Stimulated activated naive CD8-positive, alpha-beta T cell treated with anti-CD3 and anti-CD28 coated beads, Interleukin-15, amount 100 ng/mL, for 72 hours (primary cell): ENCODE results near the gene ACTG1.
A peak's percentile ranks its signal among the peaks of the same experiment; 100 is the strongest.

Source experiments
- ATAC-seq: fragments of 150-1000 bp; cut with Tn5 transposase; 2 replicates; pipeline ENCODE4 v1.10.0; 2021; ENCODE audit warnings: mild to moderate bottlenecking, moderate library complexity
- DNase-seq, 2 donors: peaks; one replicate each; pipeline ENCODE4 v3.0.0; 2021 to 2022
- H3K27ac Mint-ChIP-seq, 2 donors: one replicate each; pipeline ENCODE4 v1.8.0; 2022; ENCODE audit warnings: mild to moderate bottlenecking in 2 of 2, mixed read lengths in 2 of 2, moderate library complexity in 2 of 2
- H3K27me3 Mint-ChIP-seq: one replicate; pipeline ENCODE4 v1.8.0; 2022; ENCODE audit warnings: mixed read lengths
- H3K4me1 Mint-ChIP-seq: one replicate; pipeline ENCODE4 v1.8.0; 2022; ENCODE audit warnings: mild to moderate bottlenecking, mixed read lengths
- H3K4me3 Mint-ChIP-seq, 2 donors: one replicate each; pipeline ENCODE4 v1.8.0; 2022; ENCODE audit warnings: mild to moderate bottlenecking in 2 of 2, mixed read lengths in 2 of 2, moderate library complexity in 1 of 2
- H3K9me3 Mint-ChIP-seq, 2 donors: one replicate each; pipeline ENCODE4 v1.8.0; 2022; ENCODE audit warnings: mixed read lengths in 2 of 2

Gene ACTG1

GRCh38 chr17:81477173-81477572 is 35.4 kb downstream of the ACTG1 start:
- H3K27me3 Mint-ChIP-seq, result peaks cover 36% of the 10 kb centered on the region
- DNase-seq (no peak), ATAC-seq (no peak)
- H3K4me1 Mint-ChIP-seq, result peaks cover 8% of the 10 kb centered on the region
- no peaks in the 10 kb centered on the region for H3K9me3 Mint-ChIP-seq
- H3K27ac Mint-ChIP-seq, result no peak overlapping the region
- H3K4me3 Mint-ChIP-seq, result no peak overlapping the region

- peaks cover 2% of the 10 kb centered on the region for H3K4me1 Mint-ChIP-seq
- peaks cover 31% of the 10 kb centered on the region for H3K27me3 Mint-ChIP-seq
- ATAC-seq (no peak), DNase-seq (no peak)
- H3K4me3 Mint-ChIP-seq, result no peak overlapping the region
- H3K27ac Mint-ChIP-seq, result no peak overlapping the region
- no peaks in the 10 kb centered on the region for H3K9me3 Mint-ChIP-seq
Measured at GRCh38 chr17:81476635-81477034, 36.0 kb downstream of the ACTG1 start.

- no peak for ATAC-seq
- H3K4me1 Mint-ChIP-seq, result no peaks in the 10 kb centered on the region
- H3K9me3 Mint-ChIP-seq, result no peaks in the 10 kb centered on the region
- no peak overlapping the region for H3K27ac Mint-ChIP-seq
- no peak for DNase-seq
- H3K27me3 Mint-ChIP-seq, result peaks cover 28% of the 10 kb centered on the region
- no peak overlapping the region for H3K4me3 Mint-ChIP-seq
Measured at GRCh38 chr17:81476097-81476496, 36.5 kb downstream of the ACTG1 start.

GRCh38 chr17:81474958-81475357 is 37.6 kb downstream of the ACTG1 start:
- DNase-seq, result no peak
- Mint-ChIP-seq H3K9me3 (no peaks in the 10 kb centered on the region), H3K27ac (no peak overlapping the region), H3K4me3 (no peak overlapping the region), H3K4me1 (no peaks in the 10 kb centered on the region), H3K27me3 (peaks cover 17% of the 10 kb centered on the region)
- no peak for ATAC-seq

- Mint-ChIP-seq H3K27ac (no peak overlapping the region), H3K4me1 (no peaks in the 10 kb centered on the region), H3K4me3 (no peak overlapping the region), H3K9me3 (no peaks in the 10 kb centered on the region), H3K27me3 (peaks cover 3% of the 10 kb centered on the region)
- DNase-seq (no peak), ATAC-seq (no peak)
Measured at GRCh38 chr17:81473019-81473418, 39.6 kb downstream of the ACTG1 start.

GRCh38 chr17:81471818-81472456 is 40.7 kb downstream of the ACTG1 start:
- Mint-ChIP-seq H3K27me3 (no peaks in the 10 kb centered on the region), H3K4me3 (no peak overlapping the region), H3K9me3 (no peaks in the 10 kb centered on the region), H3K27ac (no peak overlapping the region), H3K4me1 (no peaks in the 10 kb centered on the region)
- ATAC-seq (peak; percentile 52), DNase-seq (peak in 1 of 2 donors; percentile 38)

- Mint-ChIP-seq H3K4me1 (no peaks in the 10 kb centered on the region), H3K27ac (peak overlapping the region in 1 of 2 donors; percentile 66), H3K4me3 (no peak overlapping the region), H3K9me3 (no peaks in the 10 kb centered on the region), H3K27me3 (no peaks in the 10 kb centered on the region)
- ATAC-seq, result no peak
- DNase-seq, result no peak
Measured at GRCh38 chr17:81470944-81471817, 41.4 kb downstream of the ACTG1 start.

GRCh38 chr17:81470270-81470943 is 42.2 kb downstream of the ACTG1 start:
- H3K4me1 Mint-ChIP-seq, result no peaks in the 10 kb centered on the region

GRCh38 chr17:81469266-81469665 is 43.3 kb downstream of the ACTG1 start:
- no peak overlapping the region for H3K27ac Mint-ChIP-seq
- no peak for ATAC-seq
- no peaks in the 10 kb centered on the region for H3K27me3 Mint-ChIP-seq
- no peaks in the 10 kb centered on the region for H3K9me3 Mint-ChIP-seq
- H3K4me3 Mint-ChIP-seq, result no peak overlapping the region
- DNase-seq, result no peak
- no peaks in the 10 kb centered on the region for H3K4me1 Mint-ChIP-seq

More at GRCh38 chr17:81470270-81470943, 42.2 kb downstream of the ACTG1 start:
- no peak for DNase-seq
- Mint-ChIP-seq H3K9me3 (no peaks in the 10 kb centered on the region), H3K27ac (peak overlapping the region; percentile 54 to 66), H3K27me3 (no peaks in the 10 kb centered on the region), H3K4me3 (no peak overlapping the region)
- ATAC-seq, result no peak

GRCh38 chr17:81468770-81469121 is 43.9 kb downstream of the ACTG1 start:
- Mint-ChIP-seq H3K9me3 (no peaks in the 10 kb centered on the region), H3K4me1 (no peaks in the 10 kb centered on the region), H3K27ac (no peak overlapping the region), H3K4me3 (no peak overlapping the region), H3K27me3 (no peaks in the 10 kb centered on the region)
- DNase-seq (no peak), ATAC-seq (peak; percentile 34)

- no peaks in the 10 kb centered on the region for H3K27me3 Mint-ChIP-seq
- H3K27ac Mint-ChIP-seq, result no peak overlapping the region
- no peaks in the 10 kb centered on the region for H3K9me3 Mint-ChIP-seq
- DNase-seq (no peak), ATAC-seq (no peak)
- H3K4me1 Mint-ChIP-seq, result no peaks in the 10 kb centered on the region
- no peak overlapping the region for H3K4me3 Mint-ChIP-seq
Measured at GRCh38 chr17:81468111-81468769, 44.4 kb downstream of the ACTG1 start.

- Mint-ChIP-seq H3K27ac (no peak overlapping the region), H3K4me3 (no peak overlapping the region), H3K9me3 (no peaks in the 10 kb centered on the region), H3K27me3 (no peaks in the 10 kb centered on the region), H3K4me1 (no peaks in the 10 kb centered on the region)
- DNase-seq, result no peak
- ATAC-seq, result no peak
Measured at GRCh38 chr17:81466564-81467472, 45.8 kb downstream of the ACTG1 start.

GRCh38 chr17:81465910-81466309 is 46.7 kb downstream of the ACTG1 start:
- H3K9me3 Mint-ChIP-seq, result no peaks in the 10 kb centered on the region
- ATAC-seq, result no peak

GRCh38 chr17:81464586-81464985 is 48.0 kb downstream of the ACTG1 start:
- no peaks in the 10 kb centered on the region for H3K4me1 Mint-ChIP-seq
- DNase-seq (no peak), ATAC-seq (no peak)
- no peaks in the 10 kb centered on the region for H3K9me3 Mint-ChIP-seq
- no peak overlapping the region for H3K27ac Mint-ChIP-seq
- H3K4me3 Mint-ChIP-seq, result no peak overlapping the region
- H3K27me3 Mint-ChIP-seq, result no peaks in the 10 kb centered on the region

More at GRCh38 chr17:81465910-81466309, 46.7 kb downstream of the ACTG1 start:
- no peak for DNase-seq
- no peaks in the 10 kb centered on the region for H3K27me3 Mint-ChIP-seq
- H3K4me1 Mint-ChIP-seq, result no peaks in the 10 kb centered on the region
- H3K4me3 Mint-ChIP-seq, result no peak overlapping the region
- H3K27ac Mint-ChIP-seq, result no peak overlapping the region

GRCh38 chr17:81463506-81463905 is 49.1 kb downstream of the ACTG1 start:
- ATAC-seq (no peak), DNase-seq (no peak)
- Mint-ChIP-seq H3K27me3 (no peaks in the 10 kb centered on the region), H3K27ac (no peak overlapping the region), H3K4me1 (no peaks in the 10 kb centered on the region), H3K4me3 (no peak overlapping the region), H3K9me3 (no peaks in the 10 kb centered on the region)
